HG03571 (cell line): ENCODE results near the gene ZBTB7B.
A peak's percentile ranks its signal among the peaks of the same experiment; 100 is the strongest.
"Not testable (repeated sequence)": the region's sequence is repeated elsewhere in the genome, so short reads cannot be mapped to it uniquely, and the experiment has no call there.

Source experiments
- ATAC-seq: cut with Tn5 transposase; IDR thresholded peaks from one replicate; pipeline ENCODE4 v1.9.1; 2021; ENCODE audit not compliant: unreplicated experiment

Gene ZBTB7B

DNA sequence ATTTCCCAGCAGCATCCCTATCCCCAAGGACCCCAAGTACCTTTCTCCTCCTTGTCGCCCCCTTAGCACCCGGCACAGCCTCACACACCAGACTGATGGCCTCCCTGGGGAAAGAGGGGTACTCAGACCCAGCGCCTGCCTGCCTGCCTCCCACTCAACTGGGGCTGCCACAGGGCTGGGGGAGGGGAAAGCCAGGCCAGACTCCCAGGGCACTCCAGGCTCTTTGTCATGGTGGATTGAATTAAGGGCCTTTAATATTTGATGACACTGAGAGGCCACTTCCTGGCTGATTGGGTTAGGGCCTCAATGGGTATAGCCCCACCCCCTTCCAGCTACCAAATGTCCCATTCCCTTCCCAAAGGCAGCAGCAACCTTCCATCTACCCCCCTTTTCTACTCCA is 33.9 kb upstream of the ZBTB7B start:
- ATAC-seq, result no peak

DNA sequence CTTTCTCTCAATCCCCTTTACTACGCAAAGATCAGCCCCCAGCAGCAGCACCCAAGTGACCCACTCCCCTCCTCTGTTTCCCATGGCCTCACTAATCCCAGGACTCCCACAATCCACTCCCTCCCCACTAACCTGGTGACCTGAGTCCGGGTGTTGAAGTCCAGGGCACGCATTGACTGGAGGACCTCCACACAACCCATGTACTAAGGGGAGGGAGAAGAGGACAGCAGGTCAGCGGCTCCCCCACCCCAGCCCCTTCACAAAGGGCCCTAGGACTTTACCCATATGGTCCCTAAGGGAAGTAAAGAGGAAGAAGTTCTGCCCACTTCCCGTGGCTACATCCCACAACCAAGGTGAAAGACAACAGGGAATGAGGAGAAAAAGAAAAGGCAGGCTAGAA is 33.4 kb upstream of the ZBTB7B start:
- no peak for ATAC-seq

DNA sequence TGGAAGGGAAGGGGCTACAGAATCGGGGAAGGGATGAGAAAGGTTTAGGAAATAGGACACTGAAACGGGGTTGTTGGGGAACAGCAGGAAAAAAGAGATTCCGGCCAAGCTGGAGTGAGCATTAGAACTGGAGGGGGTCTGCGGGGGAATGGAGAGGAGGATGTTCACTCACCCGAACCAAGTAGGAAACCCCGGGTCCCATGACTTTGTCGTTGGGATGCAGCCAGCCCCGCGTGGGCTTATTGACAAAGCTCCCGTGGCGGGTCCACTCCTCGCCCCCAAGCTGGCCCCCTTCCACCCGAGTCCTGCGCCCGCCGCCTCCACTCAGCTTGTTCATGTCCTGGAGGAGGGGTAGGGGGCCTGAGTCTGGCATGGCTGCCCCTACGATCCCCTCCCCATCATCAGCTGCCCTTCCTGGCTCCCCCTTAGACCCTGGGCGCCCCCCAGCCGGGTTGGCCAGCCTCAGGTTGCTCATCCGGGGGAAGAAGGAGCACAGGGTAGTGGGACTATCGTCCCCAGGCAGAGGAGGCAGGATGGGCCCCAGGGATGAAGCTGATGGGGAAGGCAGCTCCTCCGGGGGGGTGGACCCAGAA is 32.6 kb upstream of the ZBTB7B start:
- ATAC-seq, result no peak

DNA sequence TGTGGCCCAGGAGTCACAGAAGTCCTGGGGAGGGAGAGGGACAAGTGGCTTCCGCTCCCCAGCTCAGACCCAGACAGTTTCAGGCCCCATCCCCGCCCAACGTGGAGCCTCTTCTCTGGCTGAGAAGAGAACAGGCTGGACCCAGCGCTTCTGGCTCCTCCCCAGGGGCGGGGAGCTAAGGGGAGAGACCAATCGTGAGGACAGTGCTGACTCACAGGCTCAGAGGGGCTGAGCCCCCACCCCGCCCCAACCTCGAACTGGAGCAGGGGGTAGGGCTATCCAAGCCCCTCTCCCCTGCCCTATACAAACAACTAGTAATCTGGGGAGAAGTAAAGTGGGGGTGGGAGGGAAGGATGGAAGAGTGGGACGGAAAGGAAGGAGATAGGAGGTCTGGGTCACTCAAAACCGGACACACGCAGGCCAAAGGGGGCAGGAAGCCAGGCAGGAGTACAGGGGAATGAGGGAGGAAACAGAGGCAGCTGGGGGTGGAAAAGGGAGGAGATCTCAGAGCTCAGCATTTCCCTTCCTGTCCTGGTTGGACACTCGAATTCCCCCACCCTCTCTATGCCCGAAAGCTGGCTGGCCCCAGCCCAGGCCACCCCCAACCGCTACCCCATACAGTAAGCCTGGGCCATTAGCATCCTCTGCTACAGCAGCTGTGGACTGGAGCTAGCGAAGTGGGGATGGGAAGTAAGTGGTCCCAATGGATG is 31.8 kb upstream of the ZBTB7B start, which contains the start of gene SHC1:
Gene SHC1 (minus strand): TSS at position 117 of the 710 bp plus-strand sequence. CDS start 221 bp downstream, outside the sequence.
- no peak for ATAC-seq

DNA sequence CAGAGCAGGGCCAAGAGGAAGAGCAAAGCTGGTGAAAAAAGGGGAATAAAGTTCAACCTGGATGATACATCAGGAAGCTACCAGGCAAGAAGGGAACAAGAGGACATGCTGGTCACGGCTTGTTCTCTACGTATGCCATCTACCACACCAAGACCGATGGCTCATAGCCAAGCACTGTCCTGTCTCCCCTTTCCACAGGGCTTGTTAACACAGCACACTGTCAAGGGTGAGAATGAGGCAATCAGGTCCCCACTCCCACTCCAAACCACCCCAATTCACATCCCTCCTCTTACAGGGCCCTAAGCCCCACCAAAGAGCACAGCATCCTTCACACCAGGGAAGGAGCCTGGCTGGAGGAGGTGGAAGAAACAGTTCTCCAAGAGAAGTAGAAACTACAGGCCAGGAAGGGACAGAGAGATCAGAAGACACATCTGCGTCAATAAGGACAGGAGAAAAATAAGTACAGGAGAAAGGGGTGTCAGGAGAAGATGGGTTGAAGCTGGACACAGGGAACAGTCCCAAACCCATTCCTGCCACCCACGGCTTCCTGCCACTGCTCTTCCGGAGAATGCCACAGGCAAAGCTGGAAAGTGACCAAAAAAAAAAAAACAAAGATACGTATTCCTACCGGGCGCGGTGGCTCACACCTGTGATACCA is 31.1 kb upstream of the ZBTB7B start:
- no peak for ATAC-seq

DNA sequence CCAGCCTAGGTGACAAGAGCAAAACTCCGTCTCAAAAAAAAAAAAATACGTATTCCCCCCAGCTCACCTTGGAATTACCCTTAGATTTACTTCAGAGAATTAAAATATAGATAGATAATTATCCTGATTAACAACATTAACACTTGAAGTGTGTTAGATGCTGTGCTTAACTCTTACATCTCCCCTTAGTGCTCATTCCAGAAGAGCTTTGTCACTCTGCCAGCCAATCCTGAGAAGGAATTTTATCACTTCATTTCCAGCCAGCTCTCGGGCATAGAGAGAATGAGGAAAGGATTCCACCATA is 30.4 kb upstream of the ZBTB7B start:
- ATAC-seq, result no peak

DNA sequence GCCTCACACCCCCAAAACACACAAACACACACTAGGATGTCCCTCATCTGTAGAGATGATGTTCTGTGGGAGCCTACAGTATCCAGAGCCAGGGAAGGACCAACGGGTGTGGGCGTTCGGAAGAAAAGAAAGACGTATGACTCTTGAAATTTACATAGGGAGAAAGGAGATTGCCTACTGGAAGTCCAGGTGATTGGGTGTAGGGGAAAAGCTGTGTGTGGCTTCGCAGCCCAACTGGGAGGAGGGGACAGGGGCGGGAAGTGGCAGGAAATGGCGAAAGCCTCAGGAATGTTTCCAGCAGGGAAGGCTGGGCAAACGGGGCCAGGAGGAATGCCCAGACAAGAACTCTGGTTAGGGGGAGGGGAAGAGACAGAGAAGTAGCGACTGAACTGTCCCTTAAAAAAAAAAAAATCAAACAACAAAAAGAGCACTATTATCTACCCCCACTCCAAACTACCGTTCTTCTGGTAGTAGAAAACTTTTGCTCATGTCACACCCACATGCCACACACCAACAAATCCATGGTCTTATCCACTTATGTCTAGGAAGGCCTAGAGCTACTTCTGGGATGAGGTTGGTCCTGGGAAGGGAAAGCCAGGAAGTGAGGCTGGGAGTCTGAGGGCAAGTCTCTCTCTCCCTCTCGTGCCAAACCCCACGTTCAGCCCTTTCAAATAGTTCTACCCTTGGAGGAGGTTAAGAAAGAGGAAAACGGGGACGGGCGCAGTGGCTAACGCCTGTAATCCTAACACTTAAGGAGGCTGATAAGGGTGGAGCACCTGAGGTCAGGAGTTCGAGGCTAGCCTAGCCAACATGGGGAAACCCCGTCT is 29.9 kb upstream of the ZBTB7B start:
- ATAC-seq, result no peak

DNA sequence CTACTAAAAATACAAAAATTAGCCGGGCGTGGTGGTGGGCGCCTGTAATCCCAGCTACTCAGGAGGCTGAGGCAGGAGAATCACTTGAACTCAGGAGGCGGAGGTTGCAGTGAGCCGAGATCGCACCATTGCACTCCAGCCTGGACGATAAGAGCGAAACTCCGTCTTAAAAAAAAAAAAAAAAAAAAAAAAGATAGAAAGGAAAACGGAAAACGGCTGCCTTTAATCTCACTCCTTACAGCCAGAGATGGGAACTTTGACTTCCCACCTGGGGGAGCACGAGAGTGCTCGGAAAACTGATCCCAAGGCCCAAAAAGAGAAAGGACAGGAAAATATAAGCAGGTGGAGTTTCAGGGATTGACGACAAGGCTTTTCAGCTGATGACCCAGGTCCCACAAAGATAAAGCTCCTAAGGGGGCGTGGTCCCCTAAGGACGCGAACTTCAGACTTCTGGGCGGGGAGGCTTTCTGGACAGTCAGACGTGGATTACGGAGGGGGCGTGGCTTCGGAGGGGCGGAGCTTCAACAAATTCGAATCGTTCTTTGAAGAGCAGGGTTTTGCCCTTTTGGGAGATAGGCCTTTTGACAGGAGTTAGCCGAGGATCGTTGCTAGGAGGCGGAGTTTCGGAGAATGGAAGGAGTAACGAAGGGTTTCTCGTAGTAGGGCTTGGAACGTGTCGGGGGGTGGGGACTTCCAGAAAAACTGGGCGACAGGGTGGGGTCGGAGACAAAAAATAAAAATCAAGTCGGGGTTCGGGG is 29.1 kb upstream of the ZBTB7B start:
- ATAC-seq, result no peak

DNA sequence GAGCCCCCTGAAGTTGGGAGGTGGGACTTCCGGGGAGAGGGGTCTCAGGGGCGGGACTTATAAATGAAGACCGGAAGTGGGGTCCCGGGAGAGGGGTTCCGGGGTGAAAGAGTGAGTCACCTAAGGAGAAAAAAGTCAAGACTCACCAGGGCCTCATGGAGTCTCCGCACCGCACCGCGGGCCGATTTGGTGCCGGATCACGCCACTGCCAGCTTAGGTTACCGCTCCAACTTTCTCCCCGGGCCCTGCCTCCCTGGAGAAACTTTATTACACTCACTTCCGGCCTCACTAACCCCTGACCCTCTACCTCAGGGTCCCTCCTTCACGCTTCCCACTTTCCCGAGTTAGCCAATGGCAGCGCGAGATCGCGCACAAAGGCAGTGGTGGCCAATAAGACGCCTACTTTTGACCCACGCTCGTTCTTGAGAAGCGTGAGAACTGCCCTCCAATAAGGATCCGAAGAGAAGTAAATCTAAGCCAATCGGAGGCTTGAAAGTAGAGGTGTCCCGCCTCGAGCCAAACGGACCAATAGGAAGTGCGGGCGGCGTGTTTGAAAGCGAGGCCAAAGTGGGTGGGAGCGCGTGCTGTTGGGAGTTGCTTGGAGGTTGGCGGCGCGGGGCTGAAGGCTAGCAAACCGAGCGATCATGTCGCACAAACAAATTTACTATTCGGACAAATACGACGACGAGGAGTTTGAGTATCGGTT is 28.3 kb upstream of the ZBTB7B start, which contains the start of gene CKS1B:
Gene CKS1B (plus strand): TSS at position 580 of the 706 bp plus-strand sequence. CDS start 65 bp downstream, at position 645.
- ATAC-seq, result peak; percentile 68

DNA sequence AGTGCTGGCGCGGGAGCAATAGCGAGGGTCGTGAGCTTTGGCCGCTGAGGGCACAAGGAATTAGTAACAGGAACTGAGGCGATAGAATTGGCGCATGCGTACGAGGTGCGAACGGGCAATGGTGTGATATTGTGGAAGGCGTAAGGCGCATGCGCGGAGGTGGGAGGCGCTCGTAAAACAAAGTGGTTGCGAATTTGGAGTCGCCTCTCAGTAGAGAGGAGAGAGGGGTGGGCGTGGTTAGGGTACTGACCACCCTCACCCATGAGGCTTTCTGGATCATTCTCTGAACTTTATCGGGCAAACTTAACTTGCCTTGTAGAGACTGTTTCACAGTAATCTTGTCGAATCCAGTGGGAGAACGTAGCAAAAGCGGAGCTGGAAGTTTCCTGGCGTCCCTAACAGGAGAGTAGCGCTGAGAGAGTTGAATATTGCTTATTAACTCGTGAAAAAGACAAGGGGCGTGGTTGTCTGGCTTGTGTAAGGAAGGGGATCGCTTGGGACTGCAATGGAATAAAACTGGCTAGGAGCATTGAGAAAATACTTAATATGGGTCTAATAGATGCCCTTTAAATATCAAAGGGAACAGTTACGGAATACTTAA is 27.7 kb upstream of the ZBTB7B start:
- peak; percentile 31 for ATAC-seq

DNA sequence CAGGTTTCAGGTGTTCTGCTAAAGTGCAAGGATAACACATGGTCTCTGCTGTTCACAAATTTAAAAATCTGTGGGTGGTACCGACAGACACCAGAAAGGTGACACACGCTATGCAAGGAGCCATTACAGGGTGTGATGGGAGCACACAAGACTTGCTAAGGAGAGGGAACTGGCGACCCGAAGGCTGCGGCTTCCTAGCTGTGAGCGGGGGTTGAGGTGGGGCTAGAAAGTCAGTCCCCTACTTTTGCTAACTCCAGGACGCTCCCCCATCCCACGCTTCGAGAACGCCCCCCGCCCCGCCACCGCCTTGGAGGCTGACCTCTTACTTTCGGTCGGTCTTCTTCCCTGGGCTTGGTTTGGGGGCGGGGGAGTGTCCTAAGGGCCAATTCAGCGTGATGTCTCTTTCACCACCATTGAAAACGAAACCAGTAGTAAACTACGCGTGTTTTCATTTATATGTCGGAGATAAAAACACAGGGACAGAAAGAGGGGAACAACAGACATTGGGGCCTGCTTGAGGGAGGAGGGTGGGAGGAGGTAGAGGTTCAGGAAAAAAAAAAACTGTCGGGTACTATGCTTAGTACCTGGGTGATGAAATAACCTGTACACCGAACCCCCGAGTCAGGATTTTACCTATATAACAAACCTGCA is 27.1 kb upstream of the ZBTB7B start:
- ATAC-seq, result no peak

DNA sequence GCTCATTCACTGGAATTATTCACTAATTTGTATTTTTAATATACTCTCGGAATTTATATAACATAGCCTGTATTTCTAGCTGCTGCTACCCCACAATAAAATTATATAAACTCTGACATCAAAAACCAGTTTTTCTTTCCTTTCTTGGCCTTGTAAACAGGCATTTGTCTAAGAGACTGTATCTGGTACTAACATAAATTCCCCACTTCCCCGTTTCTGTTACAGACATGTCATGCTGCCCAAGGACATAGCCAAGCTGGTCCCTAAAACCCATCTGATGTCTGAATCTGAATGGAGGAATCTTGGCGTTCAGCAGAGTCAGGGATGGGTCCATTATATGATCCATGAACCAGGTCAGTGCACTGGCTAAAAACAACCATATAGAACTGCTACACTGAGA is 24.8 kb upstream of the ZBTB7B start:
- not testable (repeated sequence) for ATAC-seq

DNA sequence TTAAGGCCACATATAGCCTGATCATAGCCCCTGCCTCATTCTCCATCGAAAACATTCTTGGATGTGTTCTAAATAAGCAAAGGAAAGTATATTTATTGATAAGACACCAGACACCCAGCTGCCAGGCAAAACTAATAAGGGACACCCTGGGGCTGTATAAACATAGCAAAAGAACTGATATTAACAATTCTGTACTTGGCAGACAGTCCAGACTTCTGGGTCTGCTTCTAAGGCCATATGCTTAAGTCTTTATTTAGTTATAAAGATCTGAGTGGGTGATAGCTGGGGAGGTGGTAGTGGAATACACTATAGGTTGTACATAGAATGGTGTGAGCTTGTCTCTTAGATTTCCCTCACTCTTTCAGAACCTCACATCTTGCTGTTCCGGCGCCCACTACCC is 24.2 kb upstream of the ZBTB7B start:
- ATAC-seq, result no peak

DNA sequence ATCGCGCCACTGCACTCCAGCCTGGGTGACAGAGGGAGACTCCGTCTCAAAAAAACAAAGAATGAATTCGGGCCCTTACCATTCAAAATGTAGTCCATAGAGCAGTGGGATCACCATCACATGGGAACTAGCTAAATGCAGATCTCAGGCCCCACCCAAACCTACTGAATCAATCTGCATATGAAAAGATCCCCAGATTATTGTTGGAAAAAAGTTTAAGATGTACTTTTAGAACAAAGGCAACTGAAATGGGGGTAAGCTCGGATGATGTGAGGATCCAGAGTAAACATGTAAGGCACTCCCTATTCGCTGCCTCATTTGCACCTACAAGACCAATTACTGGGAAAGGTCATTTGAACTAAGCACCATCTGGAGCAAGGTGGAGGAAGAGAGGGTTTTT is 20.3 kb upstream of the ZBTB7B start:
- no peak for ATAC-seq

DNA sequence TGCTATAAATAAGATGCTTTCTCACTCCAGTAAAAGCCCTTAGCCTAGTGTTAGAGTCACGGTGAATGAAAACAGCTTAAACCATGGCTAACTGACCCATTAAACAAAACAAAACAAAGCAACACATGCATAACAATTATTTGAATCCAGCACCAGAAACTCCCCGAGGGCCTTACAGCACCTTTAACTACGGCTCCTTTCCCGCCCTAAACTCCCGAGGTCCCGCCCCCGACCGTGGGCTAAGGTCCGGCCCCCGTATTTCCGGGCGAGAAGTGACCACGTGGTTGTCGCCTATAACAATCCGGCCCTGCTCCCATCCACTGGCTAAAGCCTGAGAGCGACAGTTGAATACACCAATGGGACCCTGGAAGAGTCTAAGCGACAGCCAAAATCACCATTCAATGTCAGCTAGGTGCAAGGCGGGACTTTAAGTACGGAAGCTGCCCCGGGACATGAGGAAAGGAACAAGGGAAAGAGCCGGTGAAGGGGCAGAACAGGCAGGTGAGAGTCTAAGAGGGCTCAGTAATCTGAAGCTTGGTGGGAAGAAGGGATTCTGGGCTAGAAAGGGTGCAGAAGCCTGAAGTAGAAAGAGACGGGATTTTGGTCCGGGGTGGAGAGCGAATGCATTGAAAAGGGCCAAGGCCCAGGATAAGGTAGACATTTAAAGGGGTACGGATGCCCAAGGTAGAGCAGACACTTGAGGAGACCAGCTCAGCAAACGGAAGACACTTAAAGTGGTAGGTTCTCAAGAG is 19.5 kb upstream of the ZBTB7B start, which contains the start of gene FLAD1:
Gene FLAD1 (plus strand): TSS at position 448 of the 752 bp plus-strand sequence. CDS start 351 bp downstream, outside the sequence.
- peak; percentile 91 for ATAC-seq

DNA sequence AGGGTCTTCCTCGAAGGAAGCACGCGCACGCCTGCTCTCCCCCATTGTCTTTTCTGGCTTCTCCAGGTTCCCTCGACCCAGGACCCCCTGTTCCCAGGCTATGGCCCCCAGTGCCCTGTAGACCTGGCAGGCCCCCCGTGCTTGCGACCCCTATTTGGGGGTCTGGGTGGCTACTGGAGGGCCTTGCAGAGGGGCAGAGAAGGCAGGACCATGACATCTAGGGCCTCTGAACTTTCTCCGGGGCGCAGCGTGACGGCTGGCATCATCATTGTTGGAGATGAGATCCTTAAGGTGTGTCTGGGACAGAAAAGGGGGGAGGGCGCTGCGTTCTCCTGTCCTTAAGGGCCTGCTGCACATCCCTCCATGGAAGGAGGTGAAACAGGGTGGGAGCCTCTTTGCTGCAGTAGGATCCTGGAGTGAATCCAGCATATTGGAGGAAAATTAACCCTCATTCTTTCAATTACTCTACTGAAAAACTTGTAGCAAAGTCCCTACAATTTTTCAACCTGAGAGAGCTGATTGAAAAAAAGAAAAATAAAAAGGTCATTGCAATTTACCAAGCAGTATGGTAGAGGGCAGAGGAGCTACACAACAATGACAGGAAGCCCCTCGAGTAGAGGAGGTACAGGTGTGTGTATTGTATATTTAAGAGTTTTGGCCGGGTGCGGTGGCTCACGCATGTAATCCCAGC is 18.7 kb upstream of the ZBTB7B start:
- ATAC-seq, result no peak

DNA sequence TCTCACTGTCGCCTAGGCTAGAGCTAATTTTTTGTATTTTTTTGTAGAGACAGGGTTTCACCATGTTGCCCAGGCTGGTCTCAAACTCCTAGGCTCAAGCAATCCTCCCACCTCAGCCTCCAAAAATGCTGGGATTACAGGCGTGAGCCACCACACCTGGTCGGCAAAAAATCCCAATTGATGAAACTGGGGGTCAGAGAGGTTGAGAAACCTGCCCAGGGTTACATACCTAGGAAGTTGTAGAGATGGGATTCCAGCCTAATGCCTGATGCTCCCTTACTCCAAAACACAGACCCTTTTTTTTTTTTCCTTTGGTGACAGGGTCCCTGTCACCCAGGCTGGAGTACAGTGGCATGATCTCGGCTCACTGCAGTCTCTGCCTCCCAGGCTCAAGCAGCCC is 15.9 kb upstream of the ZBTB7B start:
- not testable (repeated sequence) for ATAC-seq

DNA sequence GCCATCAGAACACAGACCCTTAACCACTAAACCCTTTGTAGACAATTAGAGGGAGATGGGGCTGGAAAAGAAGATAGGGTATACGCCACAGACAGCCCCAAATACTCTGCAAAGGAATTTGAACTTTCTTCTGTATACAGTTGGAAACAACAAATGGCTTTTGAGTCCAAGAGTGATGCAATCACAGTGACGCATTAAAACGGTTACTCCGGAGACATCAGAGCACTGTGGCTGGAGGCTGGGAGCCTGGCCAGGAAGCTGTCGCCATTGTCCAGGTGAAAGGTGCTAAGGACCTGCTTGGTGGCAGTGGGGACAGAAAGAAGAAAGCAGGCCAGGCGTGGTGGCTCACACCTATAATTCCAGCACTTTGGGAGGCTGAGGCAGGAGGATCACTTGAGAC is 15.3 kb upstream of the ZBTB7B start:
- no peak for ATAC-seq
